GM19240 (cell line): ENCODE data around the gene SYNPO2L.

Experiments used
- DNase-seq: peaks from one replicate; pipeline ENCODE4 v3.0.0; 2011; ENCODE audit warnings: low spot score; ENCODE audit not compliant: insufficient read length

Gene SYNPO2L

GRCh38 chr10:73649876-73650536 lies 5.8 kb downstream of the SYNPO2L start:
- DNase-seq = no peak

GRCh38 chr10:73648975-73649829 lies 6.6 kb downstream of the SYNPO2L start:
- no peak for DNase-seq

GRCh38 chr10:73647875-73648651 lies 7.8 kb downstream of the SYNPO2L start:
- DNase-seq = no peak

GRCh38 chr10:73647211-73647874 lies 8.5 kb downstream of the SYNPO2L start:
- DNase-seq = no peak

- no peak for DNase-seq
Observed at GRCh38 chr10:73646598-73647041, 9.2 kb downstream of the SYNPO2L start.

GRCh38 chr10:73645251-73645650 lies 10.6 kb downstream of the SYNPO2L start:
- DNase-seq = no peak

GRCh38 chr10:73644767-73645166 lies 11.1 kb downstream of the SYNPO2L start:
- no peak for DNase-seq

- peak; percentile 69 for DNase-seq
Observed at GRCh38 chr10:73644015-73644743, 11.7 kb downstream of the SYNPO2L start.

- DNase-seq = no peak
Observed at GRCh38 chr10:73643362-73643761, 12.5 kb downstream of the SYNPO2L start.

GRCh38 chr10:73641328-73642060 lies 14.3 kb downstream of the SYNPO2L start, which contains the start of gene MYOZ1:
MYOZ1 (minus strand) TSS chr10:73641474; CDS start chr10:73640017, 1,457 bp downstream.
- DNase-seq = no peak

GRCh38 chr10:73639286-73639685 lies 16.5 kb downstream of the SYNPO2L start:
- DNase-seq = no peak

GRCh38 chr10:73635781-73636180 lies 20.0 kb downstream of the SYNPO2L start:
- DNase-seq = no peak

- DNase-seq = no peak
Observed at GRCh38 chr10:73634421-73634820, 21.4 kb downstream of the SYNPO2L start.

GRCh38 chr10:73629165-73629564 lies 26.7 kb downstream of the SYNPO2L start:
- DNase-seq = no peak

GRCh38 chr10:73628405-73628804 lies 27.4 kb downstream of the SYNPO2L start:
- DNase-seq = no peak

GRCh38 chr10:73627300-73627699 lies 28.5 kb downstream of the SYNPO2L start:
- DNase-seq = no peak

- peak; percentile 95 for DNase-seq
Observed at GRCh38 chr10:73625884-73626752, 29.7 kb downstream of the SYNPO2L start.

GRCh38 chr10:73625004-73625883 lies 30.6 kb downstream of the SYNPO2L start:
- DNase-seq = no peak
